Hindlimb muscle (tissue), 1 donor: ENCODE measurements around the gene LONP2. TPM values are rescaled to one million over a fixed set of nuclear protein-coding genes. Genes with fewer than 3 reads are reported as not detected.
"Not testable (repeated sequence)": the region's sequence is repeated elsewhere in the genome, so short reads cannot be mapped to it uniquely, and the experiment has no call there.

Experiments used
- DNase-seq: peaks from one replicate; pipeline ENCODE4 v3.0.0-alpha.2; 2013
- polyA plus RNA-seq: library from polyadenylated mRNA; unstranded; fragments of 120-200 nt; gene quantifications from one replicate; pipeline ENCODE4 v1.2.1, GENCODE V29; 2013; ENCODE audit not compliant: insufficient read length

Gene LONP2
- polyA plus RNA-seq, 1 donor = 47.5 TPM

- no peak for DNase-seq
Measured at GRCh38 chr16:48342591-48342990, 98.5 kb downstream of the LONP2 start.

GRCh38 chr16:48347191-48347865, 103.2 kb downstream of the LONP2 start:
- DNase-seq = no peak

GRCh38 chr16:48347980-48348379, 103.9 kb downstream of the LONP2 start:
- no peak for DNase-seq

GRCh38 chr16:48350736-48351135, 106.6 kb downstream of the LONP2 start:
- DNase-seq = no peak

GRCh38 chr16:48352648-48353390, 108.7 kb downstream of the LONP2 start:
- no peak for DNase-seq

- DNase-seq = peak; percentile 42
Measured at GRCh38 chr16:48353565-48354163, 109.6 kb downstream of the LONP2 start.

GRCh38 chr16:48354385-48354784, 110.3 kb downstream of the LONP2 start:
- not testable (repeated sequence) for DNase-seq

- DNase-seq = peak; percentile 66
Measured at GRCh38 chr16:48354877-48355855, 111.1 kb downstream of the LONP2 start.

- DNase-seq = no peak
Measured at GRCh38 chr16:48356633-48357376, 112.7 kb downstream of the LONP2 start.

GRCh38 chr16:48358419-48358818, 114.3 kb downstream of the LONP2 start:
- no peak for DNase-seq

GRCh38 chr16:48359983-48360382, 115.9 kb downstream of the LONP2 start:
- no peak for DNase-seq

- no peak for DNase-seq
Measured at GRCh38 chr16:48361012-48361411, 116.9 kb downstream of the LONP2 start.

GRCh38 chr16:48361540-48362144, 117.5 kb downstream of the LONP2 start:
- no peak for DNase-seq

- no peak for DNase-seq
Measured at GRCh38 chr16:48365025-48365600, 121.0 kb downstream of the LONP2 start.

GRCh38 chr16:48365601-48366164, 121.6 kb downstream of the LONP2 start:
- peak; percentile 87 for DNase-seq

- DNase-seq = peak; percentile 36
Measured at GRCh38 chr16:48366165-48367093, 122.3 kb downstream of the LONP2 start.

GRCh38 chr16:48367441-48368049, 123.4 kb downstream of the LONP2 start:
- no peak for DNase-seq

GRCh38 chr16:48369765-48370164, 125.7 kb downstream of the LONP2 start:
- no peak for DNase-seq

GRCh38 chr16:48370229-48370628, 126.1 kb downstream of the LONP2 start:
- DNase-seq = no peak
